RWPE1 (cell line): ENCODE results near the gene VPS18.

Experiments used
- CTCF ChIA-PET: fragments of 350-600 bp; sonication (Branson Sonifier 250); formaldehyde crosslinking; extraction: SDS; loops from one replicate; lab custom pipeline; 2021; lab: Yijun Ruan, JAX
- POLR2A ChIA-PET: fragments of 400-600 bp; formaldehyde crosslinking; extraction: SDS; loops from one replicate; lab custom pipeline; 2020; ENCODE audit warnings: antibody characterized with exemption; ENCODE audit not compliant: low non-redundant PET; lab: Yijun Ruan, JAX
- DNase-seq: peaks from one replicate; pipeline ENCODE4 v3.0.0; 2012; ENCODE audit warnings: low spot score
- H3K27ac ChIP-seq: fragments of 450-650 bp; 2 replicates; pipeline ENCODE4 v1.5.1; 2017
- CTCF ChIP-seq: fragments of 450-650 bp; conservative IDR thresholded peaks from 2 replicates; pipeline ENCODE4 v1.5.1; 2017; ENCODE audit warnings: low read depth, mild to moderate bottlenecking

Gene VPS18

GRCh38 chr15:40893019-40893670 is 1.1 kb upstream of the VPS18 start:
- no peak for TF ChIP-seq CTCF
- CTCF ChIA-PET: interaction anchor here (0.9 to 5.0 kb wide), 10 partner anchors 10 to 211 kb away, joined by 6 to 157 read pairs (median 9); partner anchors contain the start of gene RHOV
- DNase-seq: no peak
- POLR2A ChIA-PET: interaction anchor here (1.3 kb wide), 1 partner anchor 35 kb away, joined by 5 read pairs; no protein-coding TSS in a partner anchor
- peak overlapping the region; percentile 89 for H3K27ac ChIP-seq

GRCh38 chr15:40894681-40895448 is 615 bp downstream of the VPS18 start:
- TF ChIP-seq CTCF: peak; percentile 50
- peak; percentile 82 for DNase-seq
- ChIA-PET CTCF (interaction anchor here (0.6 to 5.0 kb wide), 27 partner anchors 8 to 298 kb away, joined by 3 to 157 read pairs (median 4); partner anchors contain the start of genes PPP1R14D and RHOV), POLR2A (interaction anchor here (0.6 to 1.3 kb wide), 4 partner anchors 23 to 78 kb away, joined by 3 to 6 read pairs (median 4); no protein-coding TSS in a partner anchor)
- H3K27ac ChIP-seq: peak overlapping the region; percentile 89

GRCh38 chr15:40899536-40900207 is 5.4 kb downstream of the VPS18 start:
- DNase-seq: no peak
- TF ChIP-seq CTCF: no peak
- ChIA-PET POLR2A (no interaction called here), CTCF (interaction anchor here (0.6 to 1.6 kb wide), 4 partner anchors 12 to 252 kb away, joined by 3 to 5 read pairs (median 4); no protein-coding TSS in a partner anchor)
- peak overlapping the region; percentile 7 for H3K27ac ChIP-seq

GRCh38 chr15:40900256-40901052 is 6.2 kb downstream of the VPS18 start:
- POLR2A ChIA-PET: interaction anchor here (0.7 kb wide), 1 partner anchor 41 kb away, joined by 5 read pairs; no protein-coding TSS in a partner anchor
- CTCF ChIA-PET: interaction anchor here (0.5 to 1.6 kb wide), 5 partner anchors 11 to 320 kb away, joined by 3 to 5 read pairs (median 3); no protein-coding TSS in a partner anchor

GRCh38 chr15:40901053-40901443 is 6.8 kb downstream of the VPS18 start:
- POLR2A ChIA-PET: interaction anchor here (0.7 kb wide), 1 partner anchor 40 kb away, joined by 5 read pairs; no protein-coding TSS in a partner anchor
- H3K27ac ChIP-seq: no peak overlapping the region; the same call in 1 of the 2 replicates
- CTCF ChIA-PET: interaction anchor here (0.6 to 1.6 kb wide), 3 partner anchors 42 to 320 kb away, joined by 3 to 5 read pairs (median 3); no protein-coding TSS in a partner anchor
- no peak for DNase-seq
- TF ChIP-seq CTCF: no peak

More at GRCh38 chr15:40900256-40901052, 6.2 kb downstream of the VPS18 start:
- H3K27ac ChIP-seq: peak overlapping the region; percentile 7; the same call in 1 of the 2 replicates
- no peak for TF ChIP-seq CTCF
- DNase-seq: no peak
